NB4 (cell line): ENCODE measurements around the gene NUTM2G.
"Not testable (repeated sequence)": the region's sequence is repeated elsewhere in the genome, so short reads cannot be mapped to it uniquely, and the experiment has no call there.

Experiments
- DNase-seq: peaks from one replicate; pipeline ENCODE4 v3.0.0; 2010; ENCODE audit warnings: low read depth
- H3K4me3 ChIP-seq: one replicate; pipeline ENCODE4 v1.5.1; 2011; ENCODE audit warnings: mild to moderate bottlenecking, low read depth, low read length, moderate library complexity
- MYC ChIP-seq: IDR thresholded peaks from 2 replicates; pipeline ENCODE4 v1.6.1; 2011; ENCODE audit warnings: low read depth, low read length
- POLR2A ChIP-seq: IDR thresholded peaks from 2 replicates; pipeline ENCODE4 v1.6.1; 2011; ENCODE audit warnings: mild to moderate bottlenecking; ENCODE audit not compliant: insufficient read length; ENCODE audit errors: extremely low read depth
- TF ChIP-seq, protein P1 (sequence below): IDR thresholded peaks from one replicate; pipeline ENCODE4 v1.5.1; 2012; ENCODE audit warnings: low read depth, low read length
- TF ChIP-seq, protein P2 (sequence below): IDR thresholded peaks from 2 replicates; pipeline ENCODE4 v1.6.1; 2011; ENCODE audit warnings: low read depth, low read length

NUTM2G gene, protein sequence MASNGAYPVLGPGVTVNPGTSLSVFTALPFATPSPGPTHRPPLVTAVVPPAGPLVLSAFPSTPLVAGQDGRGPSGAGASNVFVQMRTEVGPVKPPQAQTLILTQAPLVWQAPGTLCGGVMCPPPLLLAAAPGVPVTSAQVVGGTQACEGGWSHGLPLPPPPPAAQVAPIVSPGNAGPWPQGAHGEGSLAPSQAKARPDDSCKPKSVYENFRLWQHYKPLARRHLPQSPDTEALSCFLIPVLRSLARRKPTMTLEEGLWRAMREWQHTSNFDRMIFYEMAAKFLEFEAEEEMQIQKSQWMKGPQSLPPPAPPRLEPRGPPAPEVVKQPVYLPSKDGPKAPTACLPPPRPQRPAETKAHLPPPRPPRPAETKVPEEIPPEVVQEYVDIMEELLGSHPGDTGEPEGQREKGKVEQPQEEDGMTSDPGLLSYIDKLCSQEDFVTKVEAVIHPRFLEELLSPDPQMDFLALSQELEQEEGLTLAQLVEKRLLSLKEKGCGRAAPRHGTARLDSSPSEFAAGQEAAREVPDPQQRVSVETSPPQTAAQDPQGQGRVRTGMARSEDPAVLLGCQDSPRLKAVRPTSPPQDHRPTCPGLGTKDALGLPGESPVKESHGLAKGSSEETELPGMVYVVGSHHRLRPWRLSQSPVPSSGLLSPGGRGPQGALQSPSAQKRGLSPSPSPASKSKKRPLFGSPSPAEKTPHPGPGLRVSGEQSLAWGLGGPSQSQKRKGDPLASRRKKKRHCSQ

DNA sequence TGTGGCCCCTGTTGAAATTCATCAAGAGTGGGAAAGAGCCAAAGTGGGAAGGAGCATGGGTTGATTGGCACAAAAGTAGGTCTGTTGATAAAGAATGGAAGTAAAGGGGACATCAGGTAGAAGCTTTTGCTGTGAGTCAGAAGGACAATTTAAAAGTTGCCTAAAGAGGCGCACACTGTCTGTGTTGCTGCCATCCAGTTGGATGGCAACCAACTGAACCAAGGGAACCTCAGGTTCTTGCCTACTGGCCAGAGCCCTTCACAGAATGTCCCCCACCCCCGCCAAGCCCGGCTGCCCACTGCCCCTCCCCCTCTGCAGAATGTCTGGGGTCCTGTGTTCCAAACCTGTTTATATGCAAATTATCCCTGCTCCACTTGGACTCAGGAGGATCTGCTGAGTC, at the start of gene NUTM2G:
Gene NUTM2G (plus strand): TSS at position 301 of the 400 bp plus-strand sequence. CDS start 182 bp downstream, outside the sequence.
- DNase-seq, result not testable (repeated sequence)

DNA sequence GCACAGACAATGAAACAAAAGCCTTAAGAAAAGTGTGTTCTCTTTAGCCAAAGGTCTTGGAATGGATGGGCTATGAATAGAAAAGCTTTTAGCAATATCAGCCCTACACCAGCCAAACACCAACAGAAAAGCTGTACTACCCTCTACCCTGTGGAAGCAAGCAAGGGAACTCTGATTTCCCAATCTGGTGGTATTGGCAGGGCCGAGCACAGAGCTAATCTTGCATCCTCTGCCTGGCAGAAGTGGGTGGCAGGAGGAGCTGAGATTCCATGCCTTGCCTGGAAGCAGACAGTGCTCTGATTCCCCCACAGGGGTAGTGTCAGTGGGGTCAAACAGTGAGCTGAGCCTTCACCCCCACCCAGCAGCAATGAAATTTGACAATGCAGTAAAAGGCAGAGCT, 44.7 kb upstream of the NUTM2G start:
- no peak for TF ChIP-seq MYC
- no peak for TF ChIP-seq POLR2A
- TF ChIP-seq, protein P1, sequence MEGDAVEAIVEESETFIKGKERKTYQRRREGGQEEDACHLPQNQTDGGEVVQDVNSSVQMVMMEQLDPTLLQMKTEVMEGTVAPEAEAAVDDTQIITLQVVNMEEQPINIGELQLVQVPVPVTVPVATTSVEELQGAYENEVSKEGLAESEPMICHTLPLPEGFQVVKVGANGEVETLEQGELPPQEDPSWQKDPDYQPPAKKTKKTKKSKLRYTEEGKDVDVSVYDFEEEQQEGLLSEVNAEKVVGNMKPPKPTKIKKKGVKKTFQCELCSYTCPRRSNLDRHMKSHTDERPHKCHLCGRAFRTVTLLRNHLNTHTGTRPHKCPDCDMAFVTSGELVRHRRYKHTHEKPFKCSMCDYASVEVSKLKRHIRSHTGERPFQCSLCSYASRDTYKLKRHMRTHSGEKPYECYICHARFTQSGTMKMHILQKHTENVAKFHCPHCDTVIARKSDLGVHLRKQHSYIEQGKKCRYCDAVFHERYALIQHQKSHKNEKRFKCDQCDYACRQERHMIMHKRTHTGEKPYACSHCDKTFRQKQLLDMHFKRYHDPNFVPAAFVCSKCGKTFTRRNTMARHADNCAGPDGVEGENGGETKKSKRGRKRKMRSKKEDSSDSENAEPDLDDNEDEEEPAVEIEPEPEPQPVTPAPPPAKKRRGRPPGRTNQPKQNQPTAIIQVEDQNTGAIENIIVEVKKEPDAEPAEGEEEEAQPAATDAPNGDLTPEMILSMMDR, result no peak
- TF ChIP-seq, protein P2, sequence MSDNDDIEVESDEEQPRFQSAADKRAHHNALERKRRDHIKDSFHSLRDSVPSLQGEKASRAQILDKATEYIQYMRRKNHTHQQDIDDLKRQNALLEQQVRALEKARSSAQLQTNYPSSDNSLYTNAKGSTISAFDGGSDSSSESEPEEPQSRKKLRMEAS, result no peak
- H3K4me3 ChIP-seq, result no peak overlapping the region
- no peak for DNase-seq

More for the DNA sequence above, at the start of gene NUTM2G:
- H3K4me3 ChIP-seq, result not testable (repeated sequence)

DNA sequence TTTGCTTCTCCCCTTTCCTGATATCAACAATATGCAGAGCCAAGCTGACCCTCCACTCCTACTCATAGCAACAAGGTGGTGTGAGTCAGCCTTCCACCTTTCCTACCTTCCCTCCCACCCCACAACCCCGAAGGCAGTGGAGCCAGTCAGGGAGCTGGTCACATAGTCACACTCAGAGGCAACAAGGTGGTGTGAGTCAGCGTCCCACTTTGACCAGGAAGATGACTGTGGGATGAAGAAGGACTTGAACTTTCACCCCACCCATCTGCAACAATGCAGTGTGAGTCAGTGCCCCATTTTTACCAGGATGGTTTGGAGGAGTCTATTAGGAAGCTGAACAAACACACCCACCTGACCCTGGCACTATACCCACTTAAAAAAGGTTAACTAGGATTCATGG, 44.2 kb upstream of the NUTM2G start:
- DNase-seq, result no peak
- TF ChIP-seq, protein P2, result no peak
- TF ChIP-seq MYC (no peak), POLR2A (no peak)
- TF ChIP-seq, protein P1, result no peak
- H3K4me3 ChIP-seq, result no peak overlapping the region

DNA sequence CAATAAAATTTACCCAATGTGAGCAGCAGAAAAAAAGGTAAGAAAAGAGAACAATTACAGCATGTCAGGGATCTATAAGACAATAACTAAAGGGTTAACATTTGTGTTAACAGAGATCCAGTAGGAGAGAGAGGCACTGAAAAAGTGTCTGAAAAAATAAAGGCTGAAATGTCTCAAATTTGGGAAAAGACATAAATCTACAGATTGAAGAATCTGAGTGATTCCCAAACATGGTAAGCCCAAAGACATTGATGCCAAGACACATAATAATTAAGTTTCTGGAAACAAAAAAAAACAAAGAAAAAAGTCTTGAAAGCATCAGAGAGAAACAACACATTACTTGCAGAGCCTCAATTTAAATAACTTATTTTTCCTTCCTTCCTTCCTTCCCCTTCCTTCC, 43.2 kb upstream of the NUTM2G start:
- TF ChIP-seq MYC (no peak), POLR2A (no peak)
- TF ChIP-seq, protein P2, result no peak
- TF ChIP-seq, protein P1, result no peak
- no peak for DNase-seq
- no peak overlapping the region for H3K4me3 ChIP-seq

DNA sequence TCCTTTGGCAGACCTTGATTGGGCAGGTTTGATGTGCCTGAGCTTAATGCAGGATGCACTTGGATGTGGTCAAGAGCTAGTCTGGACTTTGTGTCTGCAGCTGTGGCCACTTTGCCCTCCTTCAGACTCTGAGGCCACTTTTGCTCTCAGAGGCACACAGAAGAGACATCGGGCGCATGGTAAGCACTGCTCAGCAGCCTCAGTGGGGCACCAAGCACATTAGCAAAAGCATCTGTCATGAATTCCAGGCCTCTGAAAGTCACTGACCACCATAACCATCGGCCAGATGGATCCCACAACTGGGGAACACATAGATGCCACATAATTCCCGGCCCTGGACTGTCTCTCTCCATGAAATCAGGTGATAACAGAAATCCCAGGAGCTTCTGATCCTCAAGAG, 40.1 kb upstream of the NUTM2G start:
- no peak for DNase-seq
- TF ChIP-seq, protein P2, result no peak
- TF ChIP-seq MYC (no peak), POLR2A (no peak)
- TF ChIP-seq, protein P1, result no peak
- H3K4me3 ChIP-seq, result no peak overlapping the region

DNA sequence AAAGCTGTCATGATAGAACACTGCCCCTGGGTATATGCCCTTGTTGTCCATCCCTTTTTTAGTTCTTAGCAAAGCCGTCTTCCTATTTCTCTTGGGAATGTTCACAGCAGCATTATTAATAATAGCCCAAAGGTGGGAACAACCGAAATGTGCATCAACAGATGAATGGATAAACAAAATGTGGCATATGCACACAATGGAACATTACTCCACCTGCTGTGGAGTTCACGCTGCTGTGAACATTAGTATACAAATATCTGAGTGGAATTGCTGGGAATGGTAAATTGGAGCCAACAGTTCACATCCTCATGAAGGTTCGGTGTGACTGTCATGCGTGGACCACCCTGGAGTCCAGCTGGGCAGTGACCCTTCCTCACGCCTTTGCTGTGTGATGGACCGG, 36.5 kb upstream of the NUTM2G start:
- H3K4me3 ChIP-seq, result no peak overlapping the region
- DNase-seq, result no peak
- TF ChIP-seq POLR2A, result no peak

DNA sequence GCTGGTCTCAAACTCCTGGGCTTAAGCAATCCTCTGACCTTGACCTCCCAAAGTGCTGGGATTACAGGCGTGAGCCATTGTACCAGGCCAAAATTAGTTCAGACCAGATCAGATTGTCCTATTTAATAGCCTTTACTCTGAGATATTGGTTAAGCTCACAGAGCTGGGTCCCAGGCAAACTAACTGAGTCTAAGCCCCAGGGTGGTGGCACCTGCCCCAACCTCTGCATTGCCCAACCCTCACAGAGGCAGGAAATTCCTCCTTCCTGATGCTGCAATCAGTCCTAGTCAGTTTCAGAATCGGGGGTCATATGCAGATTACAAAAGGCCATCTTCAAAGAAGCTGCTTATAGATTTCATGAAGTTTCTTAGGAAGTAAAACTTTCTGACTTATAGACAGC, 28.6 kb upstream of the NUTM2G start:
- H3K4me3 ChIP-seq, DNase-seq: not testable (repeated sequence)

DNA sequence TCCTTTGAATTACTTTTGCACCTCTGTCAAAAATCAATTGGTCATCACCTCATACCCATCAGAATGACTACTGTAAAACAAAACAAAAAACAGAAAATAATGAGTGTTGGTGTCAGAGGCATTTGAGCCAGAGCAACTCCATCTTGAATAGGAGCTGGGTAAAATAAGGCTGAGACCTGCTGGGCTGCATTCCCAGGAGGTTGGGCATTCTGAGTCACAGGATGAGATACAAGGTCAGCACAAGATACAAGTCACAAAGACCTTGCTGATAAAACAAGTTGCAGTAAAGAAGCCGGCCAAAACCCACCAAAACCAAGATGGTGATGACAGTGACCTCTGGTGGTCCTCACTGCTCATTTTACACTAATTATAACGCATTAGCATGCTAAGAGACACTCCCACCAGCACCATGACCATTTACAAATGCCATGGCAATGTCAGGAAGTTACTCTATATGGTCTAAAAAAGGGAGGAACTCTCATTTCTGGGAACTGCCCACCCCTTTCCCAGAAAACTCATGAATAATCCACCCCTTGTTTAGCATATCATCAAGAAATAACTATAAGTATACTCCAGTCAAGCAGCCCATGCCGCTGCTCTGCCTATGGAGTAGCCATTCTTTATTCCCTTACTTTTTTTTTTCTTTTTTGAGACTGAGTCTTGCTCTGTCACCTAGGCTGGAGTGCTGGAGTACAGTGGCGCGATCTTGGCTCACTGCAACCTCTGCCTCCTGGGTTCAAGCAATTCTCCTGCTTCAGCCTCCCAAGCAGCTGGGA, 23.5 kb upstream of the NUTM2G start:
- not testable (repeated sequence) for DNase-seq, H3K4me3 ChIP-seq

DNA sequence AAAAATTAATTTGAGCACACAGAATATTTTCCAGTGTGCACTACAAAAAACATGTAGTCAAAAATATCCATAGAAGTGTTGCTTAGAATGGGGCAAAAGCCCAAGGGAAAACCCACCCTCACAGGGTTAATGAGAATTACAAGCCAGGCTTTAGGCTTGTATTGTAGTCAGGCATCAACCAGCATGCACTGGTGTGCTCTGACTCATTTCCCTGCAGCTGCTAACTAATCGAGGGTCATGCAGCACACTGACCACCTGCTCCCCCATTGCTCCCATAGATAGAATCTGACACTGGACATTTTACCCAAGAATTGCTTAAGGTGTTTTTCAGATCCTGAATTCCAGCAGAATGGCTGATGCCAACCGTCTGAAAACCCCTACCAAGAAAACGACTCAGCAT, 20.2 kb upstream of the NUTM2G start:
- DNase-seq, H3K4me3 ChIP-seq: not testable (repeated sequence)

DNA sequence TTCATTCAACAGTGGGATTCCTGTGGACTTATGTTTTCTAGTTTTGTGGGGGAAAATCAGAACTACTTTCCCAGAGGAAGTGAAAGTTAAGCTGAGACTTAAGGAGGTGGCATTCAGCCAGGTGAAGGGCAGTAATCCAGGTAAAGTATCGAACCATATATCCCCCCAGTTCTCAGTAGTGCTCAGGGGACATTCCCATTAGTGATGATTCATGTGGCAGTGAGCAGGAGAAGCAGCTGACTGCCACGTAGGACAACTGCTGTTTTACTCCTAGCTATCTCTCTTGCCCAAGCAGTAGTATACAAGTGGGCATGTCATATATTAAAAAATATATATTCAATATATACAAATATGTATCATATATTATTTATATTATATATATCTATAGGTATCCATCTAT, 13.1 kb upstream of the NUTM2G start:
- not testable (repeated sequence) for DNase-seq, H3K4me3 ChIP-seq

DNA sequence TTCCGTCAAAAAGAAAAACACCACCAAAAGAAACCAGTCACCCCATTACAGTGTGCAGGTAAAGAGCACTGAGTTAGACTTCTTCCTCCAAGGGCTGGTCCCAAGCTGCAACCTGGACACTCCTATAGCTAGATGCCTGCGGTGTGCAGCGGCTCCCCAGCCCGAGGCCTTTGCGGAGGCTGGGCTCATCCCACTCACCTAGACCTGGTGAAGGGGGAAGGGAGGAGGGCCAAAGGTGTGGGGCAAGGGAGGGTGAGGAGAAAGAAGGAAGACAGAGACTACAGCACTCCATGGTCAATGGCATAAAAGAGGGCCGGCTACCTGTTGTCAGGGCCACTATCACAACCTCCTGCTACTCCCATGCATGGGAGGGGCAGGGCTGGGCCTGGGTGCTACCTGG, 12.1 kb upstream of the NUTM2G start:
- H3K4me3 ChIP-seq, DNase-seq: not testable (repeated sequence)
